OCI-LY7 (cell line): Measurements from ENCODE around the gene PCYT2. TPM values are rescaled to one million over a fixed set of nuclear protein-coding genes. Genes with fewer than 3 reads are reported as not detected.

Source experiments
- BruUV-seq: library from RNA; stranded (reverse); fragments of 400-500 nt; replicated peaks from 2 replicates; lab custom pipeline; 2021; lab: Mats Ljungman, UMichigan
- CTCF ChIA-PET: fragments of 300-600 bp; sonication (Branson Sonifier 250); formaldehyde crosslinking; loops from one replicate; lab custom pipeline; 2022; ENCODE audit warnings: antibody characterized with exemption; ENCODE audit not compliant: unreplicated experiment; lab: Charles Lee
- POLR2A ChIA-PET: fragments of 300-600 bp; sonication (Branson Sonifier 250); formaldehyde crosslinking; loops from one replicate; lab custom pipeline; 2022; ENCODE audit warnings: antibody characterized with exemption; lab: Charles Lee
- DNase-seq: peaks from one replicate; pipeline ENCODE4 v3.0.0-alpha.2; 2015; ENCODE audit warnings: low spot score
- H2AFZ ChIP-seq: fragments of 200-600 bp; sonication (generic), shearing (Covaris generic); 2 replicates; pipeline ENCODE4 v1.6.1; 2014; ENCODE audit warnings: mild to moderate bottlenecking, antibody characterized with exemption, low read length, moderate library complexity
- H3K27ac ChIP-seq: fragments of 200-600 bp; sonication (generic); 2 replicates; pipeline ENCODE4 v1.5.1; 2014; ENCODE audit warnings: mixed run types, low read depth, mild to moderate bottlenecking, moderate library complexity, low read length, inconsistent platforms; ENCODE audit not compliant: poor library complexity, severe bottlenecking
- H3K36me3 ChIP-seq: fragments of 200-600 bp; sonication (generic); 2 replicates; pipeline ENCODE4 v1.6.1; 2014; ENCODE audit warnings: mild to moderate bottlenecking, antibody characterized with exemption, low read length, moderate library complexity, mixed read lengths; ENCODE audit not compliant: insufficient read depth
- H3K4me1 ChIP-seq: fragments of 200-600 bp; sonication (generic); 2 replicates; pipeline ENCODE4 v1.5.1; 2014; ENCODE audit warnings: mild to moderate bottlenecking, low read length; ENCODE audit not compliant: insufficient read depth, poor library complexity, severe bottlenecking
- H3K4me2 ChIP-seq: fragments of 200-600 bp; sonication (generic); 2 replicates; pipeline ENCODE4 v1.6.1; 2014; ENCODE audit warnings: mild to moderate bottlenecking, low read length
- H3K4me3 ChIP-seq: fragments of 200-600 bp; sonication (generic); 2 replicates; pipeline ENCODE4 v1.5.1; 2014; ENCODE audit warnings: mild to moderate bottlenecking, low read depth, low read length; ENCODE audit not compliant: poor library complexity, severe bottlenecking
- H3K79me2 ChIP-seq: fragments of 200-600 bp; sonication (generic); 2 replicates; pipeline ENCODE4 v1.6.1; 2016; ENCODE audit warnings: low read depth, mild to moderate bottlenecking, low read length, moderate library complexity, mixed read lengths; ENCODE audit not compliant: insufficient read depth
- H3K9me2 ChIP-seq: fragments of 200-600 bp; sonication (generic); 2 replicates; pipeline ENCODE4 v1.6.1; 2016; ENCODE audit warnings: mild to moderate bottlenecking, low read length, mixed read lengths; ENCODE audit not compliant: insufficient read depth
- H3K9me3 ChIP-seq: fragments of 200-600 bp; sonication (generic); 2 replicates; pipeline ENCODE4 v1.6.1; 2014; ENCODE audit warnings: mild to moderate bottlenecking, mixed run types, low read length, mixed read lengths
- H4K20me1 ChIP-seq: fragments of 200-600 bp; sonication (generic); 2 replicates; pipeline ENCODE4 v1.6.1; 2014; ENCODE audit warnings: mild to moderate bottlenecking, antibody characterized with exemption, low read length, moderate library complexity, mixed read lengths; ENCODE audit not compliant: insufficient read depth
- CTCF ChIP-seq: fragments of 200-600 bp; sonication (generic); conservative IDR thresholded peaks from 2 replicates; pipeline ENCODE4 v1.5.1; 2014; ENCODE audit warnings: mild to moderate bottlenecking, antibody characterized with exemption, low read length, moderate library complexity, mixed read lengths
- EZH2phosphoT487 ChIP-seq: fragments of 200-600 bp; sonication (generic); IDR thresholded peaks from 2 replicates; pipeline ENCODE4 v1.6.1; 2018; ENCODE audit warnings: low read depth, borderline replicate concordance, mild to moderate bottlenecking, mixed run types, antibody characterized with exemption, low read length, moderate library complexity, mixed read lengths
- intact Hi-C: fragments of 100-400 bp; cut with micrococcal nuclease; formaldehyde crosslinking; loops from one replicate; pipeline ENCODE4 v1.10.0; 2022; ENCODE audit not compliant: unreplicated experiment
- total RNA-seq, 2 experiments: library from RNA; depleted of rRNA in 1 of 2; stranded (reverse); fragments of >200 nt in 1 of 2; shearing (Covaris generic) in 1 of 2; gene quantifications; 2 replicates each; pipeline ENCODE4 v1.2.3, GENCODE V29; 2014 to 2022

PCYT2 gene
- total RNA-seq, 2 experiments from 2014 or later: 70.1 to 104 TPM

GRCh38 chr17:81909231-81909630 lies 2.0 kb downstream of the PCYT2 start:
- Histone ChIP-seq H3K4me1 (peaks cover 15% of the 10 kb centered on the region), H3K79me2 (peaks cover 5% of the 10 kb centered on the region; the same call in 1 of the 2 replicates), H3K9me2 (no peaks in the 10 kb centered on the region), H3K4me3 (no peak overlapping the region), H3K4me2 (no peak overlapping the region), H3K36me3 (peaks cover 58% of the 10 kb centered on the region), H3K27ac (no peak overlapping the region), H2AFZ (no peak overlapping the region), H4K20me1 (no peaks in the 10 kb centered on the region; the same call in 1 of the 2 replicates), H3K9me3 (no peaks in the 10 kb centered on the region)
- intact Hi-C loops: no loop called here
- no peak for DNase-seq
- BruUV-seq: no TSS peak
- CTCF ChIA-PET: no interaction called here
- POLR2A ChIA-PET: interaction anchor here (1.3 to 2.0 kb wide), 2 partner anchors 13 to 16 kb away, joined by 3 to 21 read pairs; no protein-coding TSS in a partner anchor
- TF ChIP-seq EZH2phosphoT487 (no peak), CTCF (no peak)

GRCh38 chr17:81908793-81909192 lies 2.4 kb downstream of the PCYT2 start:
- Histone ChIP-seq H3K9me3 (no peaks in the 10 kb centered on the region), H3K9me2 (no peaks in the 10 kb centered on the region), H3K4me3 (no peak overlapping the region), H3K36me3 (peaks cover 54% of the 10 kb centered on the region), H3K27ac (no peak overlapping the region), H3K79me2 (peaks cover 5% of the 10 kb centered on the region; the same call in 1 of the 2 replicates), H2AFZ (no peak overlapping the region), H4K20me1 (no peaks in the 10 kb centered on the region; the same call in 1 of the 2 replicates), H3K4me2 (no peak overlapping the region), H3K4me1 (peaks cover 15% of the 10 kb centered on the region)
- CTCF ChIA-PET: no interaction called here
- TF ChIP-seq CTCF: no peak
- no peak for TF ChIP-seq EZH2phosphoT487
- intact Hi-C loops: no loop called here
- POLR2A ChIA-PET: interaction anchor here (2.0 kb wide), 1 partner anchor 15 kb away, joined by 21 read pairs; no protein-coding TSS in a partner anchor
- no TSS peak for BruUV-seq
- no peak for DNase-seq

DNA sequence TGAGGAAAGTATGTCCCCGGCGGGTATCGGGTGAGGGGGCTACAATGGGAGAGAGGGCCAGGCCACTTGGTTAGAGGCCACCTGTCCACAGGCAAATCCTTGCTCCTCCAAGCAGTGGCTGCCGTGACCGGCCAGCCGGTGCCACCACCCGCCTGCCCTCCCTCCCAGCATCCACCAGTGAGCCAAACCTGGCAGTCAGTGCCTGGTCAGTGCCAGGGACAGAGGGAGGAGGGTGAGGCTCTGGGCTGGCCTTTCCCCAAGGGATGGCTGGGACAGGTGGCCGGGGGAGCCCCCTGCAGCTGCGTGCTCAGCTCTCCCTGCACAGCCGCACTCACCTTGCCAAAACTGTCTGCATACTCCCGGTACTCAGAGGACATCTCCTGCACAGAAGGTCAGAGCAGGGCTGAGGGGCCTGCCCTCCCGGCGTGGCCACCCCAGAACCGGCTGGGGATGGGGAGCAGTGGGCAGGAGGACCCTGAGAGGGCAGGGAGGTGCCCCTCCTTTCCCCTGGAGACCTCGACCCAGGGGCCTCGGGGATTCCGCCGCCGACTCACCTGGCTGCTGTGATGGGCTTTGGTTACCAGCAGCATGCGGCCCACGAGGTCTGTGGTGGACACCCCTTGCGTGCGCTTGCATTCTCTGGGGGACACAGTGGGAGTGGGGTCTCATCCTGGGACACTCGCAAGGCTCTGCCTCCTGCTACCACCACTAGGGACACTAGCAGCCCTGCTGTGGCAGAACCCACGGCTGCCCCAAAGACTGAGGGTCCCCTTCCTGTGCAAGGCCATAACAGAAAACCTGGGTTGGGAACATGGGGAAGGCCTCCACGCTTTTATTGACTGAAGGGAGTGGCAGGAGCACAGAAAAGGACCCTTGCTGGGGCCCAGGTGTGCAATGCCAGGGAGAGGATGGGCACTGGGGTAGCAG lies 3.7 kb downstream of the PCYT2 start:
- DNase-seq: no peak
- H3K27ac ChIP-seq: no peak overlapping the region
- no peak overlapping the region for H3K4me2 ChIP-seq
- TF ChIP-seq CTCF (peak; percentile 44), EZH2phosphoT487 (no peak)
- intact Hi-C loops: no loop called here
- peaks cover 40% of the 10 kb centered on the region; the same call in 1 of the 2 replicates for H3K36me3 ChIP-seq
- H3K9me2 ChIP-seq: no peaks in the 10 kb centered on the region
- peaks cover 15% of the 10 kb centered on the region for H3K4me1 ChIP-seq
- BruUV-seq: no TSS peak
- H4K20me1 ChIP-seq: no peaks in the 10 kb centered on the region; the same call in 1 of the 2 replicates
- peaks cover 5% of the 10 kb centered on the region; the same call in 1 of the 2 replicates for H3K79me2 ChIP-seq
- H3K9me3 ChIP-seq: no peaks in the 10 kb centered on the region
- ChIA-PET POLR2A (no interaction called here), CTCF (no interaction called here)
- H3K4me3 ChIP-seq: no peak overlapping the region
- H2AFZ ChIP-seq: no peak overlapping the region
